ENCODE results near the gene GAGE12J. TPM values are rescaled to one million over a fixed set of nuclear protein-coding genes. Genes with fewer than 3 reads are reported as not detected.

GAGE12J gene
- total RNA-seq, 1 donor from 2014 or later = not detected

- DNase-seq (ENCODE audit: low read depth, low spot score) = no peak
- no peak for TF ChIP-seq CTCF (conservative IDR thresholded peaks at IDR 0.05)
These were observed 43.8 kb upstream of the GAGE12J start for GRCh38 chrX:49278081-49278480.

GRCh38 chrX:49282647-49283011 is 39.2 kb upstream of the GAGE12J start:
- TF ChIP-seq CTCF (conservative IDR thresholded peaks at IDR 0.05) = no peak
- DNase-seq (ENCODE audit: low read depth, low spot score) = no peak
- Mint-ChIP-seq H3K9me3 (no peaks in the 10 kb centered on the region), H3K4me1 (peaks cover 14% of the 10 kb centered on the region), H3K27ac (ENCODE audit: unreplicated experiment) (peak overlapping the region; percentile 32), H3K4me3 (no peak overlapping the region), H3K27me3 (ENCODE audit: low read depth) (no peaks in the 10 kb centered on the region), H3K36me3 (ENCODE audit: low read depth) (peaks cover 7% of the 10 kb centered on the region)

More at GRCh38 chrX:49278081-49278480, 43.8 kb upstream of the GAGE12J start:
- peaks cover 7% of the 10 kb centered on the region for H3K36me3 Mint-ChIP-seq (ENCODE audit: low read depth)
- H3K27me3 Mint-ChIP-seq (ENCODE audit: low read depth) = no peaks in the 10 kb centered on the region
- no peak overlapping the region for H3K27ac Mint-ChIP-seq (ENCODE audit: unreplicated experiment)
- H3K4me1 Mint-ChIP-seq = peaks cover 25% of the 10 kb centered on the region
- H3K9me3 Mint-ChIP-seq = no peaks in the 10 kb centered on the region
- H3K4me3 Mint-ChIP-seq = peak overlapping the region; percentile 23

- DNase-seq (ENCODE audit: low read depth, low spot score) = no peak
- Mint-ChIP-seq H3K9me3 (no peaks in the 10 kb centered on the region), H3K4me3 (no peak overlapping the region), H3K36me3 (ENCODE audit: low read depth) (peaks cover 7% of the 10 kb centered on the region), H3K4me1 (peaks cover 8% of the 10 kb centered on the region), H3K27ac (ENCODE audit: unreplicated experiment) (no peak overlapping the region), H3K27me3 (ENCODE audit: low read depth) (no peaks in the 10 kb centered on the region)
- no peak for TF ChIP-seq CTCF (conservative IDR thresholded peaks at IDR 0.05)
These were observed 37.6 kb upstream of the GAGE12J start for GRCh38 chrX:49284212-49284611.

GRCh38 chrX:49286136-49286535 is 35.7 kb upstream of the GAGE12J start:
- no peak for TF ChIP-seq CTCF (conservative IDR thresholded peaks at IDR 0.05)
- Mint-ChIP-seq H3K36me3 (ENCODE audit: low read depth) (peaks cover 7% of the 10 kb centered on the region), H3K27me3 (ENCODE audit: low read depth) (no peaks in the 10 kb centered on the region), H3K4me1 (peaks cover 8% of the 10 kb centered on the region), H3K4me3 (no peak overlapping the region), H3K27ac (ENCODE audit: unreplicated experiment) (no peak overlapping the region), H3K9me3 (no peaks in the 10 kb centered on the region)
- no peak for DNase-seq (ENCODE audit: low read depth, low spot score)

- Mint-ChIP-seq H3K9me3 (no peaks in the 10 kb centered on the region), H3K4me1 (peaks cover 8% of the 10 kb centered on the region), H3K27me3 (ENCODE audit: low read depth) (no peaks in the 10 kb centered on the region), H3K27ac (ENCODE audit: unreplicated experiment) (no peak overlapping the region), H3K36me3 (ENCODE audit: low read depth) (peaks cover 7% of the 10 kb centered on the region), H3K4me3 (no peak overlapping the region)
- no peak for DNase-seq (ENCODE audit: low read depth, low spot score)
- TF ChIP-seq CTCF (conservative IDR thresholded peaks at IDR 0.05) = no peak
These were observed 35.3 kb upstream of the GAGE12J start for GRCh38 chrX:49286581-49286980.

GRCh38 chrX:49287665-49288064 is 34.2 kb upstream of the GAGE12J start:
- TF ChIP-seq CTCF (conservative IDR thresholded peaks at IDR 0.05) = no peak
- DNase-seq (ENCODE audit: low read depth, low spot score) = no peak
- no peak overlapping the region for H3K4me3 Mint-ChIP-seq
- peaks cover 1% of the 10 kb centered on the region for H3K36me3 Mint-ChIP-seq (ENCODE audit: low read depth)
- H3K27ac Mint-ChIP-seq (ENCODE audit: unreplicated experiment) = no peak overlapping the region
- H3K9me3 Mint-ChIP-seq = no peaks in the 10 kb centered on the region
- H3K27me3 Mint-ChIP-seq (ENCODE audit: low read depth) = peaks cover 2% of the 10 kb centered on the region
- H3K4me1 Mint-ChIP-seq = peaks cover 5% of the 10 kb centered on the region
